GM12875 (cell line): ENCODE results near the gene LTF.

Experiments
- H3K4me3 ChIP-seq: one replicate; pipeline ENCODE4 v1.5.1; 2011; ENCODE audit warnings: low read depth, low read length, control low read depth
- CTCF ChIP-seq: IDR thresholded peaks from 2 replicates; pipeline ENCODE4 v1.5.1; 2011; ENCODE audit warnings: low read depth, mild to moderate bottlenecking, control low read depth, inconsistent platforms, low read length, moderate library complexity, borderline replicate concordance; ENCODE audit not compliant: insufficient read depth

Gene LTF

GRCh38 chr3:46416125-46416810 is 48.4 kb downstream of the LTF start:
- TF ChIP-seq CTCF: no peak
- no peak overlapping the region for H3K4me3 ChIP-seq

GRCh38 chr3:46414739-46415138 is 50.0 kb downstream of the LTF start:
- no peak overlapping the region for H3K4me3 ChIP-seq
- no peak for TF ChIP-seq CTCF

- no peak overlapping the region for H3K4me3 ChIP-seq
- TF ChIP-seq CTCF: no peak
Observed at GRCh38 chr3:46413951-46414350, 50.8 kb downstream of the LTF start.

- TF ChIP-seq CTCF: no peak
- H3K4me3 ChIP-seq: no peak overlapping the region
Observed at GRCh38 chr3:46412786-46413298, 51.9 kb downstream of the LTF start.

GRCh38 chr3:46411271-46411670 is 53.4 kb downstream of the LTF start:
- no peak for TF ChIP-seq CTCF
- H3K4me3 ChIP-seq: no peak overlapping the region

- no peak for TF ChIP-seq CTCF
- H3K4me3 ChIP-seq: no peak overlapping the region
Observed at GRCh38 chr3:46410669-46411068, 54.0 kb downstream of the LTF start.
